Progenitor cell of endocrine pancreas (in vitro differentiated cells): ENCODE measurements around the gene RHOC. TPM values are rescaled to one million over a fixed set of nuclear protein-coding genes. Genes with fewer than 3 reads are reported as not detected.

Source experiments
- DNase-seq: peaks from one replicate; pipeline ENCODE4 v3.0.0; 2021; ENCODE audit warnings: low spot score; ENCODE audit not compliant: unreplicated experiment
- H3K27ac Mint-ChIP-seq: 2 replicates; pipeline ENCODE4 v1.8.0; 2021; ENCODE audit warnings: mild to moderate bottlenecking, moderate library complexity, mixed read lengths
- H3K27me3 Mint-ChIP-seq: 2 replicates; pipeline ENCODE4 v1.8.0; 2021; ENCODE audit warnings: mixed read lengths
- H3K36me3 Mint-ChIP-seq: 2 replicates; pipeline ENCODE4 v1.8.0; 2022; ENCODE audit warnings: mixed read lengths; ENCODE audit not compliant: insufficient read depth
- H3K4me1 Mint-ChIP-seq: 2 replicates; pipeline ENCODE4 v1.8.0; 2021; ENCODE audit warnings: low read depth, mixed read lengths
- H3K4me3 Mint-ChIP-seq: 2 replicates; pipeline ENCODE4 v1.8.0; 2021; ENCODE audit warnings: low read depth, mild to moderate bottlenecking, moderate library complexity, mixed read lengths
- H3K9me3 Mint-ChIP-seq: 2 replicates; pipeline ENCODE4 v1.8.0; 2021; ENCODE audit warnings: low read depth, mixed read lengths
- CTCF ChIP-seq: fragments of 200-600 bp; sonication (generic); IDR thresholded peaks from one replicate; pipeline ENCODE4 v1.5.0; 2021; ENCODE audit warnings: antibody characterized with exemption, mild to moderate bottlenecking; ENCODE audit not compliant: unreplicated experiment
- total RNA-seq: library from RNA; stranded (reverse); gene quantifications from 2 replicates; pipeline ENCODE4 v1.2.1, GENCODE V29; 2021

RHOC gene
- total RNA-seq, 1 donor from 2014 or later, result 87.3 TPM

- no peaks in the 10 kb centered on the region for H3K27me3 Mint-ChIP-seq
- H3K4me1 Mint-ChIP-seq, result peaks cover 14% of the 10 kb centered on the region
- DNase-seq, result no peak
- TF ChIP-seq CTCF, result no peak
- no peaks in the 10 kb centered on the region for H3K9me3 Mint-ChIP-seq
- peaks cover 11% of the 10 kb centered on the region for H3K36me3 Mint-ChIP-seq
- H3K27ac Mint-ChIP-seq, result peak overlapping the region; percentile 33
- no peak overlapping the region for H3K4me3 Mint-ChIP-seq
These were observed 21.0 kb downstream of the RHOC start for GRCh38 chr1:112685913-112686312.

DNA sequence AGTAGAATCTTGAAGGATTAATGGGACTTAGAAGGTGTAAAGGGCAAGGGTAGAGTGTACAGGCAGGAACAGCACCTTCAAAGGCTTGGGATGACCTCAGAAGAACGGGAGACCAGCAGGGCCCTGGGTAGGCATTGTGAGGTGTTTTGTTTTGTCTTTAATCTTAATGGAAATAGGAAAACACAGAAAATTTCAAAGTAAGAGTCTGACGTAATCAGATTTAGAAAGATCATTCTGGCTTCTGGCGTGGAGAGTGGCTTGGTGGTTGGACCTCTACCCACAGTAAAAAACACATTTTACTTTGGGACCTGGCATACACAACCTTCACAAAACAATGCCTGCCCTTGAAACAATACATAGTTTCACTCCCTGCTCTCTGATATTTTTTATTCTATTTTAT lies 28.3 kb downstream of the RHOC start:
- H3K27ac Mint-ChIP-seq, result no peak overlapping the region
- peaks cover 15% of the 10 kb centered on the region for H3K4me1 Mint-ChIP-seq
- no peak overlapping the region for H3K4me3 Mint-ChIP-seq

DNA sequence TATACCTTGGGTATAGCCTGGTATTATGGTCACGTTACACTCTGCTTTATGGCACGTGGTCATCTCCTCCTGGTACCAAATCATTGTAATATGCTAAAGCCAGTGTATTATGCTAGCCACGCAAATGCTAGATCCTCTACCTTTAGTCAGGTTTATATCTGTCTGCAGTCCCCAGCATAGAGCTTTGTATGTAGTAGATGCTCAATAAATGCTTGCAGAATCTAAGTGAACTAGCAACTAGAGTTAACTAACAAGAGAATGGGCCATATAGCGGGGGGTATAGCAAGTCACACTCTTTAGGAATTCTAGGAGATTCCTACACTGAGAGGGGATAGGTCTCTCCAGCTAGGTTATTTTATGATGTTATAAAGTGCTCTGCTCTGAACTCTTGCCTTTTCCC lies 29.4 kb downstream of the RHOC start:
- H3K27ac Mint-ChIP-seq, result no peak overlapping the region
- H3K4me1 Mint-ChIP-seq, result peaks cover 18% of the 10 kb centered on the region
- H3K4me3 Mint-ChIP-seq, result no peak overlapping the region
- H3K36me3 Mint-ChIP-seq, result peaks cover 10% of the 10 kb centered on the region
- TF ChIP-seq CTCF, result no peak
- no peaks in the 10 kb centered on the region for H3K9me3 Mint-ChIP-seq
- H3K27me3 Mint-ChIP-seq, result no peaks in the 10 kb centered on the region
- no peak for DNase-seq

More for the DNA sequence above, 28.3 kb downstream of the RHOC start:
- TF ChIP-seq CTCF, result no peak
- DNase-seq, result no peak
- H3K36me3 Mint-ChIP-seq, result peaks cover 12% of the 10 kb centered on the region
- H3K27me3 Mint-ChIP-seq, result no peaks in the 10 kb centered on the region
- no peaks in the 10 kb centered on the region for H3K9me3 Mint-ChIP-seq

DNA sequence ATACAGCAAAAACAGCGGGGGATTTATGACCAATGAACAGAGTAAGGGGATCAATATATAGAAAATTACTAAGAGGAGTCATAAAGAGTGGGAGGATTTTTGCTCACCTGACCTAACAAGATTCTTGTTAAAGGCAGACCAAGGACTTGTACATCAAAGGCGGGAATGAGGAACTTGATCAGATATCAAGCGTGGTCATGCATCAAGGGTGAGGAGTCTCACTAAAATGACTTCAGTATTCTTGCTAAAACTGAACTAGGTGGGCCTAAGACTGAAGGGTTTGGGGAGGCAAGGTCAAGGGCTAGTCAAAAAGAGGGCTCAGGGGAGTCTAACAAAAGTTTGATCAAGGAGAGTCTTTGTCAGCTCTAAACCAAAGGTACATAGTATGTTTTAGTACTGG lies 30.4 kb downstream of the RHOC start:
- Mint-ChIP-seq H3K36me3 (peaks cover 12% of the 10 kb centered on the region), H3K4me1 (peaks cover 18% of the 10 kb centered on the region), H3K27ac (no peak overlapping the region), H3K4me3 (peak overlapping the region; percentile 82), H3K27me3 (no peaks in the 10 kb centered on the region), H3K9me3 (no peaks in the 10 kb centered on the region)
- no peak for TF ChIP-seq CTCF
- DNase-seq, result no peak

DNA sequence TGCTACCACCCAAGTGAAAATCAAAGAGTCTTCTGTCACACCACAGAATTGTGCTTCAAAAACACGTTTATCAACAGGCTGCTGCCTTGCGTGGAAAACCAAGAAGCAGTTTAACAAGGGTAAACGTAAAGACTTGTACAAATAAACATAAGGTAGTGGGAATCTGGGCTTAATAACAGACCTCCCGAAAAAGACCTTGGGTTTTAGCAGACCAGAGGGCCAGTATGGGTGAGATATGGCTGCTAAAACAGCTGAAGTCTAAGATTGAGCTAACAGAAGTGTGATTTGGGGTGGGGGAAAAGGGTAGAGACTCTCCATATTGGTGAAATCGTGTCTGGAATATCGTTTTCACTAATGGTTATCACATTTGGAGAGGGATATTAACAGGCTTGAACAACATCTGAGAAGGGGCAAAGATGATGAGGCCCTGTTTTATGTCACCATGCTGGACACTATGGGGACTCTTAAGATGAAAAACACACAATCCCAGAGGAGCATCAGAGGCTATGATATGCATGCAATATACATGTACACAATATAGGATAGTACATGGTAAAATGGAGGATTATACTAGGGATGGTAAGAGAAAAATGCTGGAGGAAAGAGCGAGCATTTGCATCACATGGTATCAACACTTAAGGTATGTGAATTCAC lies 31.1 kb downstream of the RHOC start:
- no peak for TF ChIP-seq CTCF
- no peak for DNase-seq
- H3K4me3 Mint-ChIP-seq, result peak overlapping the region; percentile 82
- H3K9me3 Mint-ChIP-seq, result no peaks in the 10 kb centered on the region
- peaks cover 18% of the 10 kb centered on the region for H3K4me1 Mint-ChIP-seq
- peak overlapping the region; percentile 94 for H3K27ac Mint-ChIP-seq
- H3K36me3 Mint-ChIP-seq, result peaks cover 17% of the 10 kb centered on the region
- H3K27me3 Mint-ChIP-seq, result no peaks in the 10 kb centered on the region
